Measurements from ENCODE around the gene PPP1R1C. TPM values are rescaled to one million over a fixed set of nuclear protein-coding genes. Genes with fewer than 3 reads are reported as not detected.
"Not testable (repeated sequence)": the region's sequence is repeated elsewhere in the genome, so short reads cannot be mapped to it uniquely, and the experiment has no call there.

PPP1R1C gene
- total and polyA plus RNA-seq, 2 experiments from 2014 or later: 3.5 to 18.8 TPM

DNA sequence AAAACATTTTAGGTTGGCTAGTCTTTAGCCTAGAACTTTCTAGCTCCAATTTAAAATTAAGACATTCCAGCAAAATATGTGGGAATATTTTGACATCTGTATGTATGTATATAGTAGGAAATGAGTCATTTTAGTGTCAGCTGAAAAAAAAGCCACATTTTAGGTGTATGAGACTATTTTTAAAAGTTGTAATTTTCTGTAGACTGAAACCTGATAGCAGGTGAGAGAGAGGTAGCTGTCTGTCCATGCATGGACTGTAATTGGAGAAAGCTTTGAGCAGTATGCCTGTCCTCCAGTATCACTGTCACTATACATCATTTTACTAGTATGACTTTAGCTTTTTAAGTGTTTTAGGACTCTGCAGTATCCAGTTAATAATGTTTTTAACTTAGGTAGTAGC is 26.1 kb upstream of the PPP1R1C start (continued):
- TF ChIP-seq, protein P1, sequence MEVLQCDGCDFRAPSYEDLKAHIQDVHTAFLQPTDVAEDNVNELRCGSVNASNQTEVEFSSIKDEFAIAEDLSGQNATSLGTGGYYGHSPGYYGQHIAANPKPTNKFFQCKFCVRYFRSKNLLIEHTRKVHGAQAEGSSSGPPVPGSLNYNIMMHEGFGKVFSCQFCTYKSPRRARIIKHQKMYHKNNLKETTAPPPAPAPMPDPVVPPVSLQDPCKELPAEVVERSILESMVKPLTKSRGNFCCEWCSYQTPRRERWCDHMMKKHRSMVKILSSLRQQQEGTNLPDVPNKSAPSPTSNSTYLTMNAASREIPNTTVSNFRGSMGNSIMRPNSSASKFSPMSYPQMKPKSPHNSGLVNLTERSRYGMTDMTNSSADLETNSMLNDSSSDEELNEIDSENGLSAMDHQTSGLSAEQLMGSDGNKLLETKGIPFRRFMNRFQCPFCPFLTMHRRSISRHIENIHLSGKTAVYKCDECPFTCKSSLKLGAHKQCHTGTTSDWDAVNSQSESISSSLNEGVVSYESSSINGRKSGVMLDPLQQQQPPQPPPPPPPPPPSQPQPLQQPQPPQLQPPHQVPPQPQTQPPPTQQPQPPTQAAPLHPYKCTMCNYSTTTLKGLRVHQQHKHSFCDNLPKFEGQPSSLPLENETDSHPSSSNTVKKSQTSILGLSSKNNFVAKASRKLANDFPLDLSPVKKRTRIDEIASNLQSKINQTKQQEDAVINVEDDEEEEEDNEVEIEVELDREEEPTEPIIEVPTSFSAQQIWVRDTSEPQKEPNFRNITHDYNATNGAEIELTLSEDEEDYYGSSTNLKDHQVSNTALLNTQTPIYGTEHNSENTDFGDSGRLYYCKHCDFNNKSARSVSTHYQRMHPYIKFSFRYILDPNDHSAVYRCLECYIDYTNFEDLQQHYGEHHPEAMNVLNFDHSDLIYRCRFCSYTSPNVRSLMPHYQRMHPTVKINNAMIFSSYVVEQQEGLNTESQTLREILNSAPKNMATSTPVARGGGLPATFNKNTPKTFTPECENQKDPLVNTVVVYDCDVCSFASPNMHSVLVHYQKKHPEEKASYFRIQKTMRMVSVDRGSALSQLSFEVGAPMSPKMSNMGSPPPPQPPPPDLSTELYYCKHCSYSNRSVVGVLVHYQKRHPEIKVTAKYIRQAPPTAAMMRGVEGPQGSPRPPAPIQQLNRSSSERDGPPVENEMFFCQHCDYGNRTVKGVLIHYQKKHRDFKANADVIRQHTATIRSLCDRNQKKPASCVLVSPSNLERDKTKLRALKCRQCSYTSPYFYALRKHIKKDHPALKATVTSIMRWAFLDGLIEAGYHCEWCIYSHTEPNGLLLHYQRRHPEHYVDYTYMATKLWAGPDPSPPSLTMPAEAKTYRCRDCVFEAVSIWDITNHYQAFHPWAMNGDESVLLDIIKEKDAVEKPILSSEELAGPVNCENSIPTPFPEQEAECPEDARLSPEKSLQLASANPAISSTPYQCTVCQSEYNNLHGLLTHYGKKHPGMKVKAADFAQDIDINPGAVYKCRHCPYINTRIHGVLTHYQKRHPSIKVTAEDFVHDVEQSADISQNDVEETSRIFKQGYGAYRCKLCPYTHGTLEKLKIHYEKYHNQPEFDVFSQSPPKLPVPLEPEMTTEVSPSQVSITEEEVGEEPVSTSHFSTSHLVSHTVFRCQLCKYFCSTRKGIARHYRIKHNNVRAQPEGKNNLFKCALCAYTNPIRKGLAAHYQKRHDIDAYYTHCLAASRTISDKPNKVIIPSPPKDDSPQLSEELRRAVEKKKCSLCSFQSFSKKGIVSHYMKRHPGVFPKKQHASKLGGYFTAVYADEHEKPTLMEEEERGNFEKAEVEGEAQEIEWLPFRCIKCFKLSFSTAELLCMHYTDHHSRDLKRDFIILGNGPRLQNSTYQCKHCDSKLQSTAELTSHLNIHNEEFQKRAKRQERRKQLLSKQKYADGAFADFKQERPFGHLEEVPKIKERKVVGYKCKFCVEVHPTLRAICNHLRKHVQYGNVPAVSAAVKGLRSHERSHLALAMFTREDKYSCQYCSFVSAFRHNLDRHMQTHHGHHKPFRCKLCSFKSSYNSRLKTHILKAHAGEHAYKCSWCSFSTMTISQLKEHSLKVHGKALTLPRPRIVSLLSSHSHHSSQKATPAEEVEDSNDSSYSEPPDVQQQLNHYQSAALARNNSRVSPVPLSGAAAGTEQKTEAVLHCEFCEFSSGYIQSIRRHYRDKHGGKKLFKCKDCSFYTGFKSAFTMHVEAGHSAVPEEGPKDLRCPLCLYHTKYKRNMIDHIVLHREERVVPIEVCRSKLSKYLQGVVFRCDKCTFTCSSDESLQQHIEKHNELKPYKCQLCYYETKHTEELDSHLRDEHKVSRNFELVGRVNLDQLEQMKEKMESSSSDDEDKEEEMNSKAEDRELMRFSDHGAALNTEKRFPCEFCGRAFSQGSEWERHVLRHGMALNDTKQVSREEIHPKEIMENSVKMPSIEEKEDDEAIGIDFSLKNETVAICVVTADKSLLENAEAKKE (CRISPR knock-in tag; IDR thresholded peaks at IDR 0.05): no peak
- TF ChIP-seq POLR2AphosphoS5 (IDR thresholded peaks at IDR 0.05; ENCODE audit: low read depth) (no peak), STAT1 (IDR thresholded peaks at IDR 0.05; ENCODE audit: unreplicated experiment) (no peak), ZNF331 (CRISPR knock-in tag; IDR thresholded peaks at IDR 0.05; ENCODE audit: low read depth) (no peak), NANOG (IDR thresholded peaks at IDR 0.05; ENCODE audit: borderline replicate concordance) (no peak), ZNF114 (CRISPR knock-in tag; IDR thresholded peaks at IDR 0.05) (no peak)
- TF ChIP-seq, protein P2, sequence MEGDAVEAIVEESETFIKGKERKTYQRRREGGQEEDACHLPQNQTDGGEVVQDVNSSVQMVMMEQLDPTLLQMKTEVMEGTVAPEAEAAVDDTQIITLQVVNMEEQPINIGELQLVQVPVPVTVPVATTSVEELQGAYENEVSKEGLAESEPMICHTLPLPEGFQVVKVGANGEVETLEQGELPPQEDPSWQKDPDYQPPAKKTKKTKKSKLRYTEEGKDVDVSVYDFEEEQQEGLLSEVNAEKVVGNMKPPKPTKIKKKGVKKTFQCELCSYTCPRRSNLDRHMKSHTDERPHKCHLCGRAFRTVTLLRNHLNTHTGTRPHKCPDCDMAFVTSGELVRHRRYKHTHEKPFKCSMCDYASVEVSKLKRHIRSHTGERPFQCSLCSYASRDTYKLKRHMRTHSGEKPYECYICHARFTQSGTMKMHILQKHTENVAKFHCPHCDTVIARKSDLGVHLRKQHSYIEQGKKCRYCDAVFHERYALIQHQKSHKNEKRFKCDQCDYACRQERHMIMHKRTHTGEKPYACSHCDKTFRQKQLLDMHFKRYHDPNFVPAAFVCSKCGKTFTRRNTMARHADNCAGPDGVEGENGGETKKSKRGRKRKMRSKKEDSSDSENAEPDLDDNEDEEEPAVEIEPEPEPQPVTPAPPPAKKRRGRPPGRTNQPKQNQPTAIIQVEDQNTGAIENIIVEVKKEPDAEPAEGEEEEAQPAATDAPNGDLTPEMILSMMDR (conservative IDR thresholded peaks at IDR 0.05; ENCODE audit: low read depth in 2 of 2): no peak

DNA sequence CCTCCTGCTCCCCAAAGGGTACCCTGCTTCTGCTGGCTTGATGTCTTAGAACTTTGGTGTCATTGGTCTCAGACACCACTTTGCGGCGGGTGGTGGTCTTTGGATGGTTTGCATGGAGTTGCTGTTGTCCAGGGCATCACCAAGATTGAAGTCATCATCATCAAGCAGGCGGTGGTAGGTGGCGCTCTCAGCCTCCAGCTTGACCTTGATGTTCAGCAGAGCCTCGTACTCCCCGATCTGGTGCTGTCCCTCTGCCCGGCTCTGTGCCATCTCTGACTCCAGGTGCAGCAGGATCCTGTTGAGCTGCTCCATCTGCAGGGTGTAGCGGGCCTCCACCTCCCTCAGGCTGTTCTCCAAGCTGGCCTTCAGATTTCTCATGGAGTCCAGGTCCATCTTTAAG is 24.5 kb upstream of the PPP1R1C start:
- not testable (repeated sequence) for H3K27me3 ChIP-seq (ENCODE audit: insufficient read depth); H3K9me3 Mint-ChIP-seq; ATAC-seq; H3K4me1 ChIP-seq (ENCODE audit: insufficient read depth); H3K4me1 Mint-ChIP-seq; H3K4me2 ChIP-seq; H3K27me3 Mint-ChIP-seq (ENCODE audit: insufficient read depth, low read depth, poor library complexity); DNase-seq (ENCODE audit: low spot score); H4K20me1 ChIP-seq (replicated peaks; ENCODE audit: insufficient read depth); H3K36me3 Mint-ChIP-seq (ENCODE audit: low read depth); H3K27ac ChIP-seq (ENCODE audit: low read depth); H2AFZ ChIP-seq; H3K27ac Mint-ChIP-seq; H3K79me2 ChIP-seq (replicated peaks; ENCODE audit: insufficient read depth); H3K4me3 Mint-ChIP-seq; H3F3A ChIP-seq (replicated peaks; ENCODE audit: low read depth); H3K4me3 ChIP-seq; H3K9me2 ChIP-seq (ENCODE audit: insufficient read depth); H3K36me3 ChIP-seq (ENCODE audit: insufficient read depth)
- TF ChIP-seq, protein P2 (conservative IDR thresholded peaks at IDR 0.05; ENCODE audit: low read depth in 2 of 2): peak in 1 of 2 experiments; percentile 45; a peak in 2 of 4 replicates

Data from GM23338 (cell line).